ENCODE measurements around the gene TEDC2.
A peak's percentile ranks its signal among the peaks of the same experiment; 100 is the strongest.
"Not testable (repeated sequence)": the region's sequence is repeated elsewhere in the genome, so short reads cannot be mapped to it uniquely, and the experiment has no call there.

TEDC2 gene, protein sequence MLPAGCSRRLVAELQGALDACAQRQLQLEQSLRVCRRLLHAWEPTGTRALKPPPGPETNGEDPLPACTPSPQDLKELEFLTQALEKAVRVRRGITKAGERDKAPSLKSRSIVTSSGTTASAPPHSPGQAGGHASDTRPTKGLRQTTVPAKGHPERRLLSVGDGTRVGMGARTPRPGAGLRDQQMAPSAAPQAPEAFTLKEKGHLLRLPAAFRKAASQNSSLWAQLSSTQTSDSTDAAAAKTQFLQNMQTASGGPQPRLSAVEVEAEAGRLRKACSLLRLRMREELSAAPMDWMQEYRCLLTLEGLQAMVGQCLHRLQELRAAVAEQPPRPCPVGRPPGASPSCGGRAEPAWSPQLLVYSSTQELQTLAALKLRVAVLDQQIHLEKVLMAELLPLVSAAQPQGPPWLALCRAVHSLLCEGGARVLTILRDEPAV

DNA sequence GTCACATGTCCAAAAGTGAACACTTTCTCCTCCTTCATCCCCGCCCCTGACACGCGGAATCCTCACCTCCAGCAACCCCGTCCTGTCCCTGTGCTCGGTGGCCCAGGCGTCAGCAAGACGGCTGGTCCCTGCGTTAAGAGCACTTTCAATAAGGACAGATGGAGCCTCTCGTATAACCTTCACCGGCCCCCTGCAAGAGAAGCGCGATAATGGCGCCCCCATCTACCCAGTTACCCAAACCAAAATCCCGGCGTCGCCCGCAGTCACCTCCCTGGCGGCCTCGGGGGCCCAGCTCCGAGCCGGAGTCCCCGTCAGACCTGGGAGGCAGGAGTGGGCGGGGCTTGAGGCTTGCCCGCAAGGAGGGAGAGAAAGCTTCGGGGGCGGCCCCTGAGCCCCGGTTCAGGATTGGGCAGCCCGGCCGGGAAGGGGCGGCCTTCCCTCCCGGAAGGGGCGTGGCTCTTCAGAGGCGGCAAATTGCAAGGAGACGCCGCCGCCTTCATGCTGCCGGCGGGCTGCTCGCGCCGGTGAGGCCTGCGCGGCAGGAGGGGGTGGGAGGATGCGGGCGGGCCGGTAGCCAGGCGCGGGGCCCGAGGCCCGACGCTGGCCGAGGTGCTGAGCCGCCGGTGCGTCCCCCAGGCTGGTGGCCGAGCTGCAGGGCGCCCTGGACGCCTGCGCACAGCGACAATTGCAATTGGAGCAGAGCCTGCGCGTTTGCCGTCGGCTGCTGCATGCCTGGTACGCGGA is at the start of gene TEDC2:
Gene TEDC2, plus strand, starts transcription at position 463 of the 744 bp plus-strand sequence. Its CDS starts 36 bp downstream, at position 499.
- peak; percentile 96 for DNase-seq

- no peak for DNase-seq
These were observed 44.8 kb upstream of the TEDC2 start for GRCh38 chr16:2415085-2415484.

DNA sequence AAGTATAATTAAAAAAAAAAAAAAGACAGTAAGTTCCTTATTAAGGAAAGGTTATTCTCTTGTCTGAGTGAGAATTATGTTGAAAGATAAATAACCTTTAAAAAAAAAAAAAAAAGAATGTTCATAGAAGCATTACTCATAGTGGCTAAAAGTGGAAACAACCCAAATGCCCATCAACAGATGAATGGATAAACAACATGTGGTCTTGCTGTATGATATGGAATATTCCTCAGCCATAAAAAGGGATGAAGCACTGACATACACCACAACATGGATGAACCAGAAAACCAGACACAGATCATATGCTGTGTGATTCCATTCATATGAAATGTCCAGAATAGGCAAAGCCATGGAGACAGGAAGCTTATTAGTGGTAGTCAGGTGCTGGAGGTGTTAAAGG is 39.9 kb upstream of the TEDC2 start:
- no peak for DNase-seq

- DNase-seq, result no peak
These were observed 37.6 kb upstream of the TEDC2 start for GRCh38 chr16:2422123-2422867.

DNA sequence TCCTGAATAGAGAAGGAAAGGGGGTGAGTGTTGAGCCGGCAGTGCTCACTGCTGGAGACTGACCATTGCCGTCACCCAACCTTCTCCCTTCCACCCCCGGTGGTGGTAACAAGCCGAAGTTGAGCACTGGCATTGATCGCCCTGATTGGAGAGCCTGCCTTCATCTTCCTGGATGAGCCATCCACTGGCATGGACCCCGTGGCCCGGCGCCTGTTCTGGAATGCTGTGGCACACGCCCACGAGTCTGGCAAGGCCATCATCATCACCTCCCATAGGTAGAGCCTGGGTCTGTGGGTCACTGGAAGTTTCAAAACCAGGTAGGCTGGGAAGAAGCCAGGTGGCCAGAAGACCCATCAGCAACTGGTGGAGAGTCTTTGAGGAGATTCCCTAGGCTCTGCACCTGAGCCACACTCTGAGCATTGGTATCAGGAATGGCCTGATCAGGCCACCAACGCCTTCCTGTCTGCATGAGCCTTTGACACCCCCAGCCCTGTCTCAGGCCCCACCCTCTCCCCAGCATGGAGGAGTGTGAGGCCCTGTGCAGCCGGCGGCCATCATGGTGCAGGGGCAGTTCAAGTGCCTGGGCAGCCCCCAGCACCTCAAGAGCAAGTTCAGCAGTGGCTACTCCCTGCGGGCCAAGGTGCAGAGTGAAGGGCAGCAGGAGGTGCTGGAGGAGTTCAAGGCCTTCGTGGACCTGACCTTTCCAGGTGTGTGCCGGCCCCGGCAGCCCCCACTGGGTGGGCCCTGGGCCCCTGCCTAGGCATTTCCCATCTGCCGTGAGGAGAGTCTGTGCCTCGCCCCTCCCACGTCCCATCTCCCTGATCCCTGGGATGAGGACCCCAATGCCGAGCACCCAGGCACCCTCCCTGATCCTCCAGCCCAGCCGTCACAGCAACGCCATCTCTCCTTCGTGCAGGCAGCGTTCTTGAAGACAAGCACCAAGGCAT is 35.6 kb upstream of the TEDC2 start:
- no peak for DNase-seq

GRCh38 chr16:2425008-2425518 is 34.8 kb upstream of the TEDC2 start:
- DNase-seq, result no peak

DNA sequence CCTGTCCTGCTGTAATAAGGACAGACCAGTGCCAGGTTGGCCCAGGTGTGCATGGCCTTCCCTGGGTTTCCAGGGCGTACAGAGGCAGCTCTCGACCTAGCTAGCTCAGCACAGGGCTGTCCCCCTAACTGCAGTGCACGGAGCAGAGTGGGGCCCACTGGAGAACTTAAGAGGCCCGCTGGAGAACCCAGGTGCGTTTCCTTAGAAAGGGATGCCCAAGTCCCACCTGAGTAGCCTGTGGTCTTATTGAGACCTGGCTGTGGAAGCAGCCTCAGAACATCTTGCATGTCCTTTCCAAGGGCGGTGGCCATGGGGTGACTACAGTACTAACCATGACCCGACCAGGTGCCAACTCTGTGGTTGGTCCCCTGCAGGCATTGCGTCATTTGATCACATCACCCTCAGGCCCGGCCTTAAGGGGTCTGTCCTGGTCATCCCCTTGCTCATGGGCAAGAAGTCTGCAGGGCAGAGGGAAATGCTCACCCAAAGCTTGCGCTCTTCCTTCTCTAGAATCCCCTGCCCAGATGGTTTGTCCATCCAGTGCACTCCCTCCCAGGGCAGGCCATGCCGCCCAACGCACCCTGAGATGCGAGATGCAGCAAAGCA is 34.0 kb upstream of the TEDC2 start:
- DNase-seq, result no peak

DNA sequence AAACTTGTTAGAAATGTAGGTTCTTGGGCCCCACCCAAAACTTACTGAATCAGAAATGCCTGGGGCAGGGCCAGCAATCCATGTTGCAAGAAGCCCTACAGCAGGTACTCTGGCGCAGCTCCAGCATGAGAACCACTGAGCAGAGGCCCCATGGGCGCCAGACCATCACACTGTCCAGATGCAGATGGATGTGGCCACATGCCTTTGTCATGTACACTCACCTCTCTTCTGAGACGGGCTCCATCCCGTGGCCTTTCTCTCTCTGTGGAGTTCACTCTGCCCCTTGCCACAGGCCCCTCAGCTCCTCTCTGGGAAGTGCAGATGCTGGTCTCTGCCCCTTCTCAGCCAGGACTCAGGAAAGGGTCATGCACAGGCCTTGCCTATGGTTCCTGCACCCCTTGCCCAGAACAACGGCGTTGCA is 33.0 kb upstream of the TEDC2 start:
- DNase-seq, result peak; percentile 32

GRCh38 chr16:2427526-2427925 is 32.4 kb upstream of the TEDC2 start:
- DNase-seq, result no peak

GRCh38 chr16:2428051-2428783 is 31.7 kb upstream of the TEDC2 start:
- DNase-seq, result peak; percentile 46

GRCh38 chr16:2428784-2429033 is 31.2 kb upstream of the TEDC2 start:
- DNase-seq, result no peak

- peak; percentile 95 for DNase-seq
These were observed 30.7 kb upstream of the TEDC2 start, which contains the start of gene CCNF for GRCh38 chr16:2429034-2429770. Gene CCNF (plus strand): TSS chr16:2429447. CDS start chr16:2429482, 35 bp downstream.

GRCh38 chr16:2429771-2430663 is 29.9 kb upstream of the TEDC2 start:
- DNase-seq, result peak; percentile 34

DNA sequence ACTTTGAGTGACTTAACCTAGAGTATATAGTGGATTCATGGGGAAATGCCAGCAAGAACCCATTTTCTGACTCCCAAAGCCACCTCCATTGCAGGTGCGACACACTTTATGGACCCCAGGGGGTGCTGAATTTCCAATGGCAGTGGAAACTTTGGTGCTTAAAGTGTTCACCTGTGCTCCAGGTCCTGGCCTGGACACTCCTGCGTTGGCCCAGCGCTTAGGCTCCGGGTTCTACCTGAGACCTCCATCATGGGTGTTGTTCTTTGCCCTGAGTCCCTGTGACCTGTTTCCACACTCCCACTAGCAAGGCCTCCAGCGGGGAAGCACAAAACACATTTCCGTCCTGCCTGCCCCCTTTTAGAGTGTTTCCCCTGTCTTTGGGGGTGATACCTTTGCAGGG is 27.6 kb upstream of the TEDC2 start:
- DNase-seq, result no peak

- no peak for DNase-seq
These were observed 27.0 kb upstream of the TEDC2 start for GRCh38 chr16:2432801-2433505.

DNA sequence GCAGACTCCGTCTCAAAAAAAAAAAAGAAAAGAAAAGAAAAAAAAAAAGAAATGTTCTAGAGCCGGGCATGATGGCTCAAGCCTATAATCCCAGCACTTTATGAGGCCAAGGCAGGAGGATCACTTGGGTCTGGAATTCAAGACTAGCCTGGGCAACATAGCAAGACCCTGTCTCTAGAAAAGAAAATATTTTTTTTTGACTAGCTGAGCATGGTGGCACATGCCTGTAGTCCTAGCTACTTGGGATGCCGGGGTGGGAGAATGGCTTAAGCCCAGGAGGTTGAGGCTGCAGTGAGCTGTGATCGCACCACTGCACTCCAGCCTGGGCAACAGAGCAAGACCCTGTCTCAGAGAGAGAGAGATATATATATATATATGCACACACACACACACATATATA is 24.7 kb upstream of the TEDC2 start:
- DNase-seq, result not testable (repeated sequence)

DNA sequence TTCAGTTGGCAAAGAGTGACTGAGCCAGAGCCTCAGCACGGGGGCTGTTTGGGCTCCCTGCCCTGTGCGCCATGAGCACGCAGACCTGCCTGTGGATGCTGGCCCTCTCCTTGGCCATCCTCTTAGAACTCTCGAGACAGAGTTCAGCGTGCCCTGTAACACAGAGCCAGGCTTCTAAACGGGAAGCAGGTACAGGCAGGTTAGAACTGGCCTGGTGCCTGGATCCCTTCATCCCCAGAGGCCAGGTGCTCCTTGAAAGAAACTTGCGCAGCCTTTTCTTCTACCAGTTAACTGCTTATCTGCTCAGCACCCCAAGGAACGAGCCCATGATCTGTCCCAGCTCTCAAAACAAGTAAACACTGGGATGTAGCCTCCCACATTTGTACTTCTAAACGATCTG is 23.8 kb upstream of the TEDC2 start:
- no peak for DNase-seq

GRCh38 chr16:2437032-2437790 is 22.7 kb upstream of the TEDC2 start:
- DNase-seq, result no peak
